Stimulated activated CD4-positive, alpha-beta T cell treated with anti-CD3 and anti-CD28 coated beads, Interleukin-1b, Interleukin-23, amount 100 ng/mL, for 48 hours (primary cell): ENCODE results near the gene TSPAN5.
"Not testable (repeated sequence)": the region's sequence is repeated elsewhere in the genome, so short reads cannot be mapped to it uniquely, and the experiment has no call there.

Experiments used
- DNase-seq: peaks from one replicate; pipeline ENCODE4 v3.0.0-alpha.2; 2020

The TSPAN5 gene

DNA sequence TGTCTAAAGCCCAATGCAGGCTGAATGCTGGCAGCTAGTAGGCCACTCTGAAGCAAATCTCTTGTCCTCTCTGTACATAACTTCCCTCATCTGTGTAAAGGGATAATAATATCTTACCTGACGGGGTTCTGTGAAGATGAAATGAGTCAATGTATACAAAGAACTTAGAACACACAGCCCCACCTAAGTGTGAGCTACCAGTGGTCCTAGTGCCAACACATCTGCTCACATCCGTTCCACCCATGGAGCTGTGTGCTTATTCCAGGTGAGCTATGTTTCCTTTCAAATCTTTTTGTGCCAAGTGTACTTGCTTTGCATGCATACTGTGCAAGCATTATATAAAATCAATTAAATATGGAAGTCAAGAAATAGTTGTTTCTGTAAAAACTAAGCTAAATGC is 116.4 kb downstream of the TSPAN5 start:
- no peak for DNase-seq

- DNase-seq: no peak
Measured at GRCh38 chr4:98540803-98541202, 117.6 kb downstream of the TSPAN5 start.

- no peak for DNase-seq
Measured at GRCh38 chr4:98539741-98540140, 118.7 kb downstream of the TSPAN5 start.

DNA sequence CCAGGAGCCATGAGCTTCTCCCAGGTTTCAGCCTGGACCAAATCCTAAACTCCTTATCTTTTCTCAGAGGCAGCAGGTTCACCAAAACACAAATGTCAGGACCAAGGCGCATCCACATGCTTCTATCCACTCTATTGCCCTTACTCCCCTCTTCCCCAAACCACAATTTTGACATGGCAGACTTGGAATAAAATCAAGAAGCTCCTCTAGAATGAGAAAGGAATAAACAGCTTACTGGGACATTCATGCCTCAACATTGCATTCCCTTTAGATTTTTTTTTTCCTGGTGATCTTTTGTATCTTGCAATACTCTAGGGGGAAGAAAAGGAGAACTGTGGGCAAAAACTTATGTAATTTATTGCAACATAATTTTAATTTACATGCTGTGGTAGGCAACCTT is 119.1 kb downstream of the TSPAN5 start:
- DNase-seq: no peak

DNA sequence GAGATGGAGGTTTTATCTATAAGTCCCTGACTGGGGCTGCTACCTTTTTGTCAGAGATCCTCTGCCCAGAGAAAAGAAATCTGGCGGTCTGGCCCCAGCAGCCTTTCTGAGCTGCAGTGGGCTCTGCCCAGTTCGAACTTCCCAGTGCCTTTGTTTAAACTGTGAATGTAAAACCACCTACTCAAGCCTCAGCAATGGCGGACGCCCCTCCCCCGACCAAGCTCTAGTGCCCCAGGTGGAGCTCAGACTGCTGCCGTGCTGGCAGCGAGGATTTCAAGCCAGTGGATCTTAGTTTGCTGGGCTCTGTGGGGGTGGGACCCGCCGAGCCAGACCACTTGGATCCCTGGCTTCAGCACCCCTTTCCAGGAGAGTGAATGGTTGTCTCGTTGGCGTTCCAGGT is 121.8 kb downstream of the TSPAN5 start:
- DNase-seq: no peak

DNA sequence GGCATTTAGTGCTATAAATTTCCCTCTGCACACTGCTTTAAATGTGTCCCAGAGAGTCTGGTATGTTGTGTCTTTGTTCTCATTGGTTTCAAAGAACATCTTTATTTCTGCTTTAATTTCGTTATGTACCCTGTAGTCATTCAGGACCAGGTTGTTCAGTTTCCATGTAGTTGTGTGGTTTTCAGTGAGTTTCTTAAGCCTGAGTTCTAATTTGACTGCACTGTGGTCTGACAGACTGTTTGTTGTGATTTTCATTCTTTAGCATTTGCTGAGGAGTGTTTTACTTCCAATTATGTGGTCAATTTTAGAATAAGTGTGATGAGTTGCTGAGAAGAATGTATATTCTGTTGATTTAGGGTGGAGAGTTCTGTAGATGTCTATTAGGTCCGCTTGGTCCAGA is 124.3 kb downstream of the TSPAN5 start:
- DNase-seq: not testable (repeated sequence)

DNA sequence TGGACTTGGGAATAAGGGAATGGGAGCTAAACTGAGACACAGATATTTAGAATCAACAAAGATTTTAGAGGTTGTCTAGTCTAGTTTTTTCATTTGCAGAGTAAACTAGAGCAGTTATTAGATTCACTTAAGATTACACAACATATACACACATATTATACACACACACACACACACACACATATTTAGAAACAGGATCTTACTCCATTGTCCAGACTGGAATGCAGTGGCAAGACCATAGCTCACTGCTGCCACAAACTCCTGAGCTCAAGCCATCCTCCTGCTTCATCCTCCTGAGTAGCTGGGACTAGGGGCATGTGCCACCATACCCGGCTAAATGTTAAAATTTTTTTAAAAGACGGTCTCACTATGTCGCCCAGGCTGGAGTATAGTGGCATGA is 127.8 kb downstream of the TSPAN5 start:
- DNase-seq: no peak

DNA sequence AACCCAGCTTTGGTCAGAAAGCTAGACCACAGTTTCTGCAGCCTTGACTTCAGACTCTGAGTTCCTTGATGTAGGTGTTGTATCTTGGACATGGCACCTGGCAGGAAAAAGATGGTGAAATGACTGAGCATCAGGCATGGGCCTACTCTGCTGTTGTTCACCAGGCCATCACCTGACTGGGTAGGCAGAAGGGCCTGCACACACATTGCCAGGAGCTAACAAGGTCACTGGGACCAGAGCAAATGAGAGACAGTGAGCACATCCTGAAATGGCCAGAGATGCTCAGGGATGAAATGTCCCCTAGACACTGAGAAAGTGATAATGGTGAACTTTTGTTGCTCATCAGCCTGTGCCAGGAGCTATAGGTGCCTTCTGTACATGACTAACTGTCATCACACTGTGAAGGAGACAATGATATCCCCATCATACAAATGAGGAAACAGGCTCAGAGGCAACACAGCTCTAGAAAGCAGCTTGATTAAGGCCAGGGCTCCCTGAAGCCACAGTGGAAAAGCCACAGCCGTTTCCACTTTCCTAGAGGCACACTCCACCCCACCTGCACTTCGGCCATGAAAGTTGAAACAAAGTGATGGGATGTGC is 128.3 kb downstream of the TSPAN5 start:
- no peak for DNase-seq

GRCh38 chr4:98528882-98529281 is 129.5 kb downstream of the TSPAN5 start:
- peak; percentile 14 for DNase-seq

GRCh38 chr4:98527534-98528269 is 130.7 kb downstream of the TSPAN5 start:
- DNase-seq: no peak

DNA sequence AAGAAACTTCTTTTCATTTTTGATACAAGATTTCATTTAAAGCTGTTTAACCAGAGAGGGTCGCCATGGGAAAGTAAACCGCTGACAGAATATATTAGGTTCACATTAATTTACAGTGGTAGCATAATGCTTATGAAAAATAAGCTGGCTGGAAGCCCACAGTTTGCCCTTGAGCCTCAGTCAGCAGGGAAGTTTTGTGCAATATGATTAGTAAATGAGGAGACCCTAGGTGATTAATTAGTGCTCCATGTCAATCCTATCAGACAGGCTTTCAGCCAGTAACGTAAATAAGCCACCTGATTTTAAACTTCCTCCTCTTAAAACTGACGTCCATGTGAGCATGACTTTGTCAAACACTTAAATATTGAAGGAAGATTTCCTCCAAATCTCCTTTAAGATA is 134.2 kb downstream of the TSPAN5 start:
- no peak for DNase-seq

- DNase-seq: no peak
Measured at GRCh38 chr4:98522636-98523395, 135.6 kb downstream of the TSPAN5 start.

GRCh38 chr4:98522062-98522461 is 136.3 kb downstream of the TSPAN5 start:
- DNase-seq: no peak

- DNase-seq: no peak
Measured at GRCh38 chr4:98521486-98521885, 136.9 kb downstream of the TSPAN5 start.

DNA sequence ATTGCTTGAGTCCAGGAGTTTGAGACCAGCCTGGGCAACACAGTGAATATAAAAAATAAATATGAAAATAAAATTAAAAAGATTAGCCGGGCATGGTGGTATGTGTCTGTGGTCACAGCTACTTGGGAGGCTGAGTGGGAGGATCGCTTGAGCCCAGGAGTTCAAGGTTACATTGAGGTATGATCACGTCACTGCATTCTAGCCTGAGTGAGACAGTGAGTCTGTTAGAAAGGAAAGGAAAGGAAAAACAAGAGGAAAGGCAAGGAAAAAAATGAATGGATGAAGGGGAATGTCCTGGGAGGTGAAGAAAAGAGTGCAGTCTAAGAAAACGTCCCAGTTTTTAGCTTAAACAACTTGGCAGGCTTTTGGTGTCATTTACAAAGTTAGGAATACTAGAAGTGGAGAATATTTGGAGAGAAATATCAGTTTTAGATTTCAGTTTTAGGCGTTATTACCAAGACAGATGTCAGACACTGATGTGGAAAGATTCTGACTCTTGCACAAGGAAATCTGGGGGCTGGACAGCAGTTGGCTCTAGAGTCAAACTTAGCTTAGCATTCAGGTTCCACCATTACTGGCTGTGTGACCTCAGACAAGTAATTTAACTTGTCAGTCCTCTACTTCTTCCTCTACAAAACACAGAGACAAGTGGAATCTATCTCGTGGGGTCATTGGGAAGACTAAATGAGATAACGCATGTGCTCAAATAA is 139.0 kb downstream of the TSPAN5 start:
- DNase-seq: no peak

DNA sequence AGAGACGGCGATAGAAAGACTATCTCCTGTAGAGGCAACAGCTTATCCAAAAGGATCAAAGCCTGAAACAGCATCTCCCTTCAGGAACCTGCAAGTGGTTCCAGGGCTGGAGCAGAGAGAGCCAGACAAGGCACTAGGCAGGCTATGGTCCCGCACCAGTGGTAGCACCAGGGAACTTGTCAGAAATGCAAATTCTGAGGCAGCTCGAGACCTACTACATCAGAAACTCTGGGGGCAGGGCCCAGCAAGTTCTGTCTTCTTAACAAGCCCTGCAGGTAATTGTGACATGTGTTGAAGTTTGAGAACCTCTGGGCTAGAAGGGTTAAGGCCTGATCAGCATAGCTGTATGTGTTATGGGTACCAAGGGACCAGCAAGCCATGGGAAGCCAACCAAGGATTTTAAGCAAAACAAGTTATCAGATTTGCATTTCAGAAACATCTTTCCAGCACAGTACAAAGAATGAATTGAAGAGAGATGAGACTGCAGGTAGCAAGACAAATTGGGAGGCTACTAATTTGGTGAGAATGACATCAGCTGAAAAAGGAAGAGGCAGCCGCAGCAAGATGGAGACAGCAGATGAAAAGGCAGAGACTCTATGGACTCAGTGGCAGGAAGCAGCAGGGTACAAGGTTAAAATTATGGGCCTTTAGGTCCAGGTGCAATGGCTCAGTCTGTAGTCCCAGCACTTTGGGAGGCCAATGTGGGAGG is 139.7 kb downstream of the TSPAN5 start:
- DNase-seq: no peak

- DNase-seq: peak; percentile 14
Measured at GRCh38 chr4:98517218-98518021, 141.0 kb downstream of the TSPAN5 start.

- no peak for DNase-seq
Measured at GRCh38 chr4:98516441-98517217, 141.8 kb downstream of the TSPAN5 start.

- DNase-seq: no peak
Measured at GRCh38 chr4:98516042-98516440, 142.4 kb downstream of the TSPAN5 start.

DNA sequence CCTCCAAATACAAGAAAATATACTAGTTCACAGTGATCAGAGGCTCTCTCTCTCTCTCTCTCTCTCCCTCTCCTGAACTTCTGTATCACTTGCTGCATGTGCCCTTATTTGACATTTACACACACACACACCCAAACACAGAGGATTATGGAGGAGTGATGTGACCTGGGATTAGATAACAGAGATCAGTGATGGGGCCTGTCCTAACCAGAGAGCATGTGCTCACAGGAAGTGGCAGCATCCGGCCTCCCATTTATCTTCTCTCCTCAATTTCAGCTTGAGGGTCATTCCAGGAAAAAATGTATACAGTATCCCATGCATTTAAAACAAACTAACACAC is 143.0 kb downstream of the TSPAN5 start:
- DNase-seq: no peak
